Dendritic cell treated with granulocyte-macrophage colony-stimulating factor and Interleukin-4, amounts not matched to agents 40 ng/mL and 50 ng/mL, for 4 days (primary cell): ENCODE data around the gene ATXN7L1.

Source experiments
- H3K27ac Mint-ChIP-seq: one replicate; pipeline ENCODE4 v1.8.0; 2022; ENCODE audit warnings: mild to moderate bottlenecking, mixed read lengths
- H3K27me3 Mint-ChIP-seq: one replicate; pipeline ENCODE4 v1.8.0; 2022; ENCODE audit warnings: mild to moderate bottlenecking, mixed read lengths
- H3K36me3 Mint-ChIP-seq: one replicate; pipeline ENCODE4 v1.8.0; 2022; ENCODE audit warnings: low read depth, mixed read lengths
- H3K4me1 Mint-ChIP-seq: one replicate; pipeline ENCODE4 v1.8.0; 2022; ENCODE audit warnings: low read depth, mixed read lengths
- H3K4me3 Mint-ChIP-seq: one replicate; pipeline ENCODE4 v1.8.0; 2022; ENCODE audit warnings: mild to moderate bottlenecking, moderate library complexity, mixed read lengths
- H3K9me3 Mint-ChIP-seq: one replicate; pipeline ENCODE4 v1.8.0; 2022; ENCODE audit warnings: mixed read lengths
- intact Hi-C: fragments of 100-400 bp; cut with micrococcal nuclease; formaldehyde crosslinking; loops from one replicate; pipeline ENCODE4 v1.15.0; 2022

The ATXN7L1 gene

GRCh38 chr7:105880571-105881330 lies 4.4 kb upstream of the ATXN7L1 start:
- peaks cover 7% of the 10 kb centered on the region for H3K36me3 Mint-ChIP-seq
- no peak overlapping the region for H3K27ac Mint-ChIP-seq
- intact Hi-C loops, result no loop called here
- no peak overlapping the region for H3K4me3 Mint-ChIP-seq
- H3K9me3 Mint-ChIP-seq, result no peaks in the 10 kb centered on the region
- peaks cover 40% of the 10 kb centered on the region for H3K27me3 Mint-ChIP-seq
- peaks cover 19% of the 10 kb centered on the region for H3K4me1 Mint-ChIP-seq

- Mint-ChIP-seq H3K36me3 (peaks cover 8% of the 10 kb centered on the region), H3K4me1 (peaks cover 25% of the 10 kb centered on the region), H3K27ac (no peak overlapping the region), H3K27me3 (peaks cover 40% of the 10 kb centered on the region), H3K4me3 (no peak overlapping the region), H3K9me3 (no peaks in the 10 kb centered on the region)
- intact Hi-C loops, result loop anchor here (5.0 to 10.0 kb wide), 2 partner anchors 115 to 222 kb away; no protein-coding TSS in a partner anchor
Measured at GRCh38 chr7:105879782-105880181, 3.4 kb upstream of the ATXN7L1 start.

- Mint-ChIP-seq H3K4me3 (no peak overlapping the region), H3K4me1 (peaks cover 28% of the 10 kb centered on the region), H3K27me3 (peaks cover 40% of the 10 kb centered on the region), H3K9me3 (no peaks in the 10 kb centered on the region), H3K36me3 (peaks cover 10% of the 10 kb centered on the region), H3K27ac (no peak overlapping the region)
- intact Hi-C loops, result loop anchor here (5.0 to 10.0 kb wide), 2 partner anchors 114 to 222 kb away; no protein-coding TSS in a partner anchor
Measured at GRCh38 chr7:105878746-105879605, 2.6 kb upstream of the ATXN7L1 start.

- Mint-ChIP-seq H3K27ac (no peak overlapping the region), H3K4me3 (no peak overlapping the region), H3K9me3 (no peaks in the 10 kb centered on the region), H3K27me3 (peaks cover 40% of the 10 kb centered on the region), H3K36me3 (peaks cover 22% of the 10 kb centered on the region), H3K4me1 (peaks cover 28% of the 10 kb centered on the region)
- intact Hi-C loops, result loop anchor here (5.0 to 10.0 kb wide), 2 partner anchors 113 to 220 kb away; no protein-coding TSS in a partner anchor
Measured at GRCh38 chr7:105877736-105878135, 1.3 kb upstream of the ATXN7L1 start.

GRCh38 chr7:105876964-105877601 lies 684 bp upstream of the ATXN7L1 start:
- peak overlapping the region; percentile 65 for H3K4me3 Mint-ChIP-seq
- intact Hi-C loops, result loop anchor here (1.0 to 10.0 kb wide), 3 partner anchors 68 to 220 kb away; no protein-coding TSS in a partner anchor
- H3K4me1 Mint-ChIP-seq, result peaks cover 33% of the 10 kb centered on the region

GRCh38 chr7:105875505-105875904 lies 894 bp downstream of the ATXN7L1 start:
- H3K36me3 Mint-ChIP-seq, result peaks cover 28% of the 10 kb centered on the region
- intact Hi-C loops, result loop anchor here (5.0 to 10.0 kb wide), 2 partner anchors 111 to 218 kb away; no protein-coding TSS in a partner anchor
- H3K9me3 Mint-ChIP-seq, result no peaks in the 10 kb centered on the region

More at GRCh38 chr7:105876964-105877601, 684 bp upstream of the ATXN7L1 start:
- Mint-ChIP-seq H3K9me3 (no peaks in the 10 kb centered on the region), H3K36me3 (peaks cover 28% of the 10 kb centered on the region), H3K27me3 (peaks cover 37% of the 10 kb centered on the region), H3K27ac (peak overlapping the region; percentile 41)

GRCh38 chr7:105874055-105874454 lies 2.3 kb downstream of the ATXN7L1 start:
- intact Hi-C loops, result loop anchor here (10.0 kb wide), 1 partner anchor 109 kb away; no protein-coding TSS in a partner anchor
- H3K9me3 Mint-ChIP-seq, result no peaks in the 10 kb centered on the region
- H3K27me3 Mint-ChIP-seq, result peaks cover 28% of the 10 kb centered on the region
- H3K36me3 Mint-ChIP-seq, result peaks cover 28% of the 10 kb centered on the region
- H3K4me1 Mint-ChIP-seq, result peaks cover 33% of the 10 kb centered on the region
- no peak overlapping the region for H3K4me3 Mint-ChIP-seq
- H3K27ac Mint-ChIP-seq, result no peak overlapping the region

More at GRCh38 chr7:105875505-105875904, 894 bp downstream of the ATXN7L1 start:
- H3K27me3 Mint-ChIP-seq, result peaks cover 34% of the 10 kb centered on the region
- peak overlapping the region; percentile 97 for H3K27ac Mint-ChIP-seq
- peak overlapping the region; percentile 88 for H3K4me3 Mint-ChIP-seq
- peaks cover 33% of the 10 kb centered on the region for H3K4me1 Mint-ChIP-seq

- H3K4me3 Mint-ChIP-seq, result no peak overlapping the region
- peaks cover 35% of the 10 kb centered on the region for H3K36me3 Mint-ChIP-seq
- intact Hi-C loops, result loop anchor here (10.0 kb wide), 1 partner anchor 108 kb away; no protein-coding TSS in a partner anchor
- H3K27ac Mint-ChIP-seq, result no peak overlapping the region
- H3K4me1 Mint-ChIP-seq, result peaks cover 20% of the 10 kb centered on the region
- H3K9me3 Mint-ChIP-seq, result no peaks in the 10 kb centered on the region
- H3K27me3 Mint-ChIP-seq, result peaks cover 12% of the 10 kb centered on the region
Measured at GRCh38 chr7:105872491-105872890, 3.9 kb downstream of the ATXN7L1 start.

- Mint-ChIP-seq H3K9me3 (no peaks in the 10 kb centered on the region), H3K36me3 (peaks cover 43% of the 10 kb centered on the region), H3K27me3 (peaks cover 3% of the 10 kb centered on the region), H3K4me1 (peaks cover 14% of the 10 kb centered on the region), H3K27ac (no peak overlapping the region), H3K4me3 (no peak overlapping the region)
- intact Hi-C loops, result loop anchor here (10.0 kb wide), 1 partner anchor 106 kb away; no protein-coding TSS in a partner anchor
Measured at GRCh38 chr7:105871142-105871541, 5.3 kb downstream of the ATXN7L1 start.

- intact Hi-C loops, result no loop called here
- no peaks in the 10 kb centered on the region for H3K9me3 Mint-ChIP-seq
Measured at GRCh38 chr7:105866102-105866801, 10.1 kb downstream of the ATXN7L1 start.

GRCh38 chr7:105863876-105864275 lies 12.5 kb downstream of the ATXN7L1 start:
- intact Hi-C loops, result no loop called here
- no peaks in the 10 kb centered on the region for H3K9me3 Mint-ChIP-seq
- no peak overlapping the region for H3K27ac Mint-ChIP-seq
- peaks cover 38% of the 10 kb centered on the region for H3K36me3 Mint-ChIP-seq
- no peak overlapping the region for H3K4me3 Mint-ChIP-seq
- no peaks in the 10 kb centered on the region for H3K27me3 Mint-ChIP-seq
- peaks cover 9% of the 10 kb centered on the region for H3K4me1 Mint-ChIP-seq

More at GRCh38 chr7:105866102-105866801, 10.1 kb downstream of the ATXN7L1 start:
- H3K36me3 Mint-ChIP-seq, result peaks cover 31% of the 10 kb centered on the region
- peaks cover 9% of the 10 kb centered on the region for H3K4me1 Mint-ChIP-seq
- H3K27ac Mint-ChIP-seq, result no peak overlapping the region
- H3K4me3 Mint-ChIP-seq, result no peak overlapping the region
- H3K27me3 Mint-ChIP-seq, result no peaks in the 10 kb centered on the region

GRCh38 chr7:105862770-105863169 lies 13.6 kb downstream of the ATXN7L1 start:
- no peak overlapping the region for H3K27ac Mint-ChIP-seq

GRCh38 chr7:105862276-105862675 lies 14.1 kb downstream of the ATXN7L1 start:
- Mint-ChIP-seq H3K4me1 (peaks cover 16% of the 10 kb centered on the region), H3K36me3 (peaks cover 29% of the 10 kb centered on the region), H3K4me3 (no peak overlapping the region), H3K9me3 (no peaks in the 10 kb centered on the region), H3K27ac (no peak overlapping the region), H3K27me3 (no peaks in the 10 kb centered on the region)
- intact Hi-C loops, result no loop called here

More at GRCh38 chr7:105862770-105863169, 13.6 kb downstream of the ATXN7L1 start:
- Mint-ChIP-seq H3K36me3 (peaks cover 32% of the 10 kb centered on the region), H3K9me3 (no peaks in the 10 kb centered on the region), H3K4me3 (no peak overlapping the region), H3K4me1 (peaks cover 11% of the 10 kb centered on the region), H3K27me3 (no peaks in the 10 kb centered on the region)
- intact Hi-C loops, result no loop called here
